HepG2 (cell line): ENCODE results near the gene TTLL13. TPM values are rescaled to one million over a fixed set of nuclear protein-coding genes. Genes with fewer than 3 reads are reported as not detected.

Source experiments
- BRCA1 ChIP-seq: sonication (generic); formaldehyde crosslinking; IDR thresholded peaks from 2 replicates; pipeline ENCODE4 v1.4.0; 2020; ENCODE audit warnings: missing genetic modification reagents
- BRD4 ChIP-seq: sonication (generic); formaldehyde crosslinking; IDR thresholded peaks from 2 replicates; pipeline ENCODE4 v1.4.0; 2020; ENCODE audit warnings: missing genetic modification reagents
- DBP ChIP-seq: sonication (generic); formaldehyde crosslinking; IDR thresholded peaks from 2 replicates; pipeline ENCODE4 v1.4.0; 2020; ENCODE audit warnings: missing genetic modification reagents; ENCODE audit errors: not compliant biosample characterization
- GZF1 ChIP-seq: sonication (generic); formaldehyde crosslinking; IDR thresholded peaks from 2 replicates; pipeline ENCODE4 v1.5.1; 2020; ENCODE audit warnings: mild to moderate bottlenecking, missing genetic modification reagents
- HNF1B ChIP-seq: sonication (generic); formaldehyde crosslinking; IDR thresholded peaks from 2 replicates; pipeline ENCODE4 v1.5.1; 2020; ENCODE audit warnings: mild to moderate bottlenecking, moderate library complexity, missing genetic modification reagents
- JUND ChIP-seq: sonication (generic); formaldehyde crosslinking; IDR thresholded peaks from 2 replicates; pipeline ENCODE4 v1.8.0; 2022; ENCODE audit warnings: mild to moderate bottlenecking, missing genetic modification reagents
- POGZ ChIP-seq: sonication (generic); formaldehyde crosslinking; IDR thresholded peaks from 2 replicates; pipeline ENCODE4 v1.4.0; 2020; ENCODE audit warnings: mild to moderate bottlenecking, missing genetic modification reagents
- SAP130 ChIP-seq: IDR thresholded peaks from 2 replicates; pipeline ENCODE4 v1.6.1; 2016; ENCODE audit warnings: low read depth
- TEAD3 ChIP-seq: optimal IDR thresholded peaks from 2 replicates; pipeline ENCODE3; 2016; ENCODE audit warnings: borderline replicate concordance
- ZFY ChIP-seq: sonication (generic); formaldehyde crosslinking; IDR thresholded peaks from 2 replicates; pipeline ENCODE4 v1.4.0; 2020; ENCODE audit warnings: missing genetic modification reagents
- ZNF326 ChIP-seq: sonication (generic); formaldehyde crosslinking; IDR thresholded peaks from 2 replicates; pipeline ENCODE4 v1.4.0; 2020; ENCODE audit warnings: missing genetic modification reagents, borderline replicate concordance
- ZNF589 ChIP-seq: sonication (generic); formaldehyde crosslinking; conservative IDR thresholded peaks from 2 replicates; pipeline ENCODE4 v1.8.0; 2022; ENCODE audit warnings: mild to moderate bottlenecking, moderate library complexity, missing genetic modification reagents
- ZNF597 ChIP-seq: sonication (generic); formaldehyde crosslinking; IDR thresholded peaks from 2 replicates; pipeline ENCODE4 v1.5.0; 2020; ENCODE audit warnings: missing genetic modification reagents
- ZNF687 ChIP-seq: sonication (generic); formaldehyde crosslinking; IDR thresholded peaks from 2 replicates; pipeline ENCODE4 v1.5.1; 2020; ENCODE audit warnings: mild to moderate bottlenecking, missing genetic modification reagents, moderate library complexity
- ZNF710 ChIP-seq: sonication (generic); formaldehyde crosslinking; IDR thresholded peaks from 2 replicates; pipeline ENCODE4 v1.5.0; 2020; ENCODE audit warnings: mild to moderate bottlenecking, missing genetic modification reagents, borderline replicate concordance
- ZNF788 ChIP-seq: sonication (generic); formaldehyde crosslinking; IDR thresholded peaks from 2 replicates; pipeline ENCODE4 v1.5.0; 2020; ENCODE audit warnings: mild to moderate bottlenecking, missing genetic modification reagents, borderline replicate concordance
- ZSCAN30 ChIP-seq: sonication (generic); formaldehyde crosslinking; IDR thresholded peaks from 2 replicates; pipeline ENCODE4 v1.5.0; 2020; ENCODE audit warnings: mild to moderate bottlenecking, missing genetic modification reagents
- polyA plus RNA-seq, 8 experiments: library from polyadenylated mRNA; depleted of rRNA in 3 of 8; stranded (reverse) in 7 of 8; unstranded in 1 of 8; fragments of >200 nt; fragmentation: Illumina TruSeq in 4 of 8; extraction: Trizol in 4 of 8; gene quantifications; 2 replicates each; pipeline versions ENCODE4 v1.2.1 to v1.2.3, GENCODE V29; 2011 to 2016; ENCODE audit warnings: low read depth in 4 of 8, missing spikeins in 1 of 8, mixed read lengths in 1 of 8; ENCODE audit not compliant: insufficient read depth in 1 of 8
- total RNA-seq, 5 experiments: library from RNA; depleted of rRNA; stranded (reverse); fragments of >200 nt; fragmentation: Illumina TruSeq; extraction: Trizol; gene quantifications; 2 replicates each; pipeline ENCODE4 v1.2.3, GENCODE V29; 2016; ENCODE audit warnings: low read depth in 1 of 5

Gene TTLL13
- total and polyA plus RNA-seq, 2 of the 13 experiments (the other 11 are each of a cell fraction or from before 2014, with no cell fraction given): 0.07 to 0.29 TPM

GRCh38 chr15:90300988-90301706 is 51.8 kb downstream of the TTLL13 start (continued):
- TF ChIP-seq ZNF687 (CRISPR knock-in tag) (peak; percentile 62), POGZ (peak; percentile 31; the same call in 1 of the 2 replicates), JUND (0 out of 2 replicates have a peak, but pooled peaks have one; percentile 18), ZNF710 (0 out of 2 replicates have a peak, but pooled peaks have one; percentile 27), TEAD3 (CRISPR knock-in tag) (peak; percentile 30), ZNF326 (no peak), ZNF788 (CRISPR knock-in tag) (peak; percentile 63; the same call in 1 of the 2 replicates), HNF1B (CRISPR knock-in tag) (0 out of 2 replicates have a peak, but pooled peaks have one; percentile 34), BRD4 (CRISPR knock-in tag) (no peak), ZFY (CRISPR knock-in tag) (0 out of 2 replicates have a peak, but pooled peaks have one; percentile 38), DBP (CRISPR knock-in tag) (no peak), BRCA1 (CRISPR knock-in tag) (no peak), SAP130 (peak; percentile 21; the same call in 1 of the 2 replicates), ZNF589 (CRISPR knock-in tag) (no peak), GZF1 (CRISPR knock-in tag) (no peak), ZSCAN30 (CRISPR knock-in tag) (no peak), ZNF597 (CRISPR knock-in tag) (no peak)
